Cardiac fibroblast (primary cell): ENCODE measurements around the gene TPP1.

Source experiments
- DNase-seq, 2 donors: peaks; one replicate each; pipeline versions ENCODE4 v3.0.0 to v3.0.0-alpha.2; 2010; ENCODE audit warnings: low read depth in 2 of 2
- H3K4me3 ChIP-seq, 2 donors: replicated peaks in 1 of 2; 1 replicate in 1 of 2; 2 replicates in 1 of 2; pipeline ENCODE4 v1.5.1; 2011; ENCODE audit warnings: low read depth in 2 of 2, low read length in 2 of 2, mild to moderate bottlenecking in 2 of 2, moderate library complexity in 1 of 2
- TF ChIP-seq, protein P1 (sequence below): IDR thresholded peaks from one replicate; pipeline ENCODE4 v1.5.1; 2011; ENCODE audit warnings: low read depth, mild to moderate bottlenecking, low read length, inconsistent platforms

Gene TPP1

GRCh38 chr11:6654281-6655019 lies 35.2 kb upstream of the TPP1 start:
- TF ChIP-seq, protein P1, sequence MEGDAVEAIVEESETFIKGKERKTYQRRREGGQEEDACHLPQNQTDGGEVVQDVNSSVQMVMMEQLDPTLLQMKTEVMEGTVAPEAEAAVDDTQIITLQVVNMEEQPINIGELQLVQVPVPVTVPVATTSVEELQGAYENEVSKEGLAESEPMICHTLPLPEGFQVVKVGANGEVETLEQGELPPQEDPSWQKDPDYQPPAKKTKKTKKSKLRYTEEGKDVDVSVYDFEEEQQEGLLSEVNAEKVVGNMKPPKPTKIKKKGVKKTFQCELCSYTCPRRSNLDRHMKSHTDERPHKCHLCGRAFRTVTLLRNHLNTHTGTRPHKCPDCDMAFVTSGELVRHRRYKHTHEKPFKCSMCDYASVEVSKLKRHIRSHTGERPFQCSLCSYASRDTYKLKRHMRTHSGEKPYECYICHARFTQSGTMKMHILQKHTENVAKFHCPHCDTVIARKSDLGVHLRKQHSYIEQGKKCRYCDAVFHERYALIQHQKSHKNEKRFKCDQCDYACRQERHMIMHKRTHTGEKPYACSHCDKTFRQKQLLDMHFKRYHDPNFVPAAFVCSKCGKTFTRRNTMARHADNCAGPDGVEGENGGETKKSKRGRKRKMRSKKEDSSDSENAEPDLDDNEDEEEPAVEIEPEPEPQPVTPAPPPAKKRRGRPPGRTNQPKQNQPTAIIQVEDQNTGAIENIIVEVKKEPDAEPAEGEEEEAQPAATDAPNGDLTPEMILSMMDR, result no peak
- peak overlapping the region in 1 of 2 donors; percentile 23 for H3K4me3 ChIP-seq
- DNase-seq, result no peak

- H3K4me3 ChIP-seq, result no peak overlapping the region
- TF ChIP-seq, protein P1, result no peak
- no peak for DNase-seq
Observed at GRCh38 chr11:6653656-6654055, 34.4 kb upstream of the TPP1 start.

- TF ChIP-seq, protein P1, result no peak
- no peak for DNase-seq
- no peak overlapping the region for H3K4me3 ChIP-seq
Observed at GRCh38 chr11:6653097-6653496, 33.9 kb upstream of the TPP1 start.

DNA sequence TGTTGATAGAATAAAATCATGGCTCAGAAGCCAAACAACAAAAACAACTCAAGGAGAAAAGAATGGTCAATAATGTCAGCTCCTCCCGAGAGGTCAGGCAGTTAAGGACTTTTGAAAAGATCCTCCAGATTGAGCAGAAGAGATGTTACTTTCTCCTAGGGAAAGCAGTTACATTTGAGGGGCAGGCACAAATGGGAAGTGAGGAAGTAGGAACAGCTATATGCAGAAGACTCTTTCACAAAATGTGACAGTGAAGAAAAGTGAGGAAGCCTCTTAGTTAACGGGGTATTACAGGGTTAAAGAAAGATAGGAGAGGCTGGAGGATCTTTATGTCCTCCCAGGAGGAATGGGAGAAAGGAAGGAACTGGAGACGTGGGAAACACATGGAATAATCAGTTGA lies 33.0 kb upstream of the TPP1 start:
- H3K4me3 ChIP-seq, result no peak overlapping the region
- TF ChIP-seq, protein P1, result no peak
- DNase-seq, result no peak

- no peak overlapping the region for H3K4me3 ChIP-seq
- peak in 1 of 2 donors; percentile 51 for DNase-seq
- TF ChIP-seq, protein P1, result no peak
Observed at GRCh38 chr11:6650980-6651379, 31.8 kb upstream of the TPP1 start.

DNA sequence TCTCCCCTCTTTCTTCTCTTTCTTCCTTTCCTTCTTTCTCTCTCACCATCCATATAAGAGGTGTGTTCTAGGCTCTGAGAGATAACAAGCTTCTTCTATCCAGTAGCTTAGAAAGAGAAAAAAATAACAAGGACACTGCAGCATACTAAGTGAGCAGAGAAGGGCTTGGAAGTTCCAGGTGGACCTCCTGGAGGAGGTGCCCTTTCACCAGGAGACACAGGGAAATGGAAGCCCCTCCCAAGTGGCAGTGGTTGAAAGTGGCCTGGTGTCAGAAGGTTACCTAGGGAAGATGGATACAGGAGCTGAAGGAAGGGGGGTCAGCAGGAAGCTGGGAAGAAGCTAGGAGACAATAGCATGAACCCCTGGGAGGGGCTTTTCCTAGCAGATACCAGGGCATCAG lies 30.9 kb upstream of the TPP1 start:
- TF ChIP-seq, protein P1, result no peak
- DNase-seq, result no peak
- H3K4me3 ChIP-seq, result no peak overlapping the region

GRCh38 chr11:6648501-6648900 lies 29.3 kb upstream of the TPP1 start:
- TF ChIP-seq, protein P1, result no peak
- no peak overlapping the region for H3K4me3 ChIP-seq
- no peak for DNase-seq
